Right renal pelvis (tissue), 4 donors: Measurements from ENCODE around the gene ZNF772. TPM values are rescaled to one million over a fixed set of nuclear protein-coding genes. Genes with fewer than 3 reads are reported as not detected.

Experiments
- DNase-seq, 4 donors: peaks; one replicate each; pipeline ENCODE4 v3.0.0-alpha.2; 2013; ENCODE audit warnings: low read depth in 4 of 4, low spot score in 3 of 4, missing footprints in 1 of 4
- polyA plus RNA-seq, 4 donors: library from polyadenylated mRNA; unstranded; fragments of 120-200 nt; gene quantifications; one replicate each; pipeline ENCODE4 v1.2.1, GENCODE V29; 2013; ENCODE audit not compliant: insufficient read length in 4 of 4

ZNF772 gene
- polyA plus RNA-seq, 4 donors: 18.6 to 25.4 (median 22.1) TPM

- DNase-seq: no peak
Measured at GRCh38 chr19:57436417-57436816, 40.9 kb downstream of the ZNF772 start.

- peak; percentile 95 to 98 (median 98) for DNase-seq
Measured at GRCh38 chr19:57435062-57435978, 42.0 kb downstream of the ZNF772 start, which contains the start of gene ZNF749. Gene ZNF749 (plus strand): TSS chr19:57435325. CDS start chr19:57435579, 254 bp downstream.

- peak in 1 of 4 donors; percentile 3 for DNase-seq
Measured at GRCh38 chr19:57434386-57435061, 42.8 kb downstream of the ZNF772 start.

- DNase-seq: no peak
Measured at GRCh38 chr19:57421037-57421436, 56.3 kb downstream of the ZNF772 start.

- no peak for DNase-seq
Measured at GRCh38 chr19:57419439-57419838, 57.9 kb downstream of the ZNF772 start.

Other genes with a start within 250 kb of the ZNF772 start
- gene AURKC, start 246.5 kb downstream of the ZNF772 start, polyA plus RNA-seq: 1 to 10 TPM; 1.3 to 5.1 (median 2.2) TPM
- gene ZNF805, start 236.9 kb downstream of the ZNF772 start, polyA plus RNA-seq: 1 to 10 TPM; 4.7 to 5.5 (median 5.1) TPM
- 1 to 10 TPM; 1.5 to 2.6 (median 2.6) TPM for gene ZNF460, start 197.1 kb downstream of the ZNF772 start, polyA plus RNA-seq
- gene ZNF543, start 157.1 kb downstream of the ZNF772 start, polyA plus RNA-seq: 1 to 10 TPM; 7.9 to 9.1 (median 8.6) TPM
- 10 to 100 TPM; 14.7 to 19.4 (median 18.2) TPM for gene ZNF304, start 126.3 kb downstream of the ZNF772 start, polyA plus RNA-seq
- gene TRAPPC2B, start 114.0 kb downstream of the ZNF772 start, polyA plus RNA-seq: 10 to 100 TPM; 16.5 to 18.9 (median 17.8) TPM
- 1 to 10 TPM; 4.5 to 6.9 (median 5.6) TPM for gene ZNF547, start 114.0 kb downstream of the ZNF772 start, polyA plus RNA-seq
- 10 to 100 TPM; 18.0 to 22.4 (median 21.1) TPM for gene ZNF548, start 87.7 kb downstream of the ZNF772 start, polyA plus RNA-seq
- 10 to 100 TPM in 3 of 4 donors, 1 to 10 TPM in 1; 9.6 to 13.7 (median 11.1) TPM for gene ZNF17, start 66.4 kb downstream of the ZNF772 start, polyA plus RNA-seq
- gene ZNF749, start 42.2 kb downstream of the ZNF772 start, polyA plus RNA-seq: 10 to 100 TPM; 10.1 to 15.8 (median 12.6) TPM
- 1 to 10 TPM; 2.5 to 4.2 (median 3.2) TPM for gene VN1R1, start 20.4 kb downstream of the ZNF772 start, polyA plus RNA-seq
- gene ZNF419, start 10.2 kb upstream of the ZNF772 start, polyA plus RNA-seq: 10 to 100 TPM; 17.4 to 24.3 (median 20.8) TPM
- gene ZNF773, start 22.4 kb upstream of the ZNF772 start, polyA plus RNA-seq: 10 to 100 TPM; 11.3 to 13.0 (median 11.6) TPM
- 10 to 100 TPM; 12.5 to 14.7 (median 13.5) TPM for gene ZNF549, start 49.8 kb upstream of the ZNF772 start, polyA plus RNA-seq
- 10 to 100 TPM; 20.6 to 25.9 (median 22.2) TPM for gene ZNF550, start 82.3 kb upstream of the ZNF772 start, polyA plus RNA-seq
- gene ZNF416, start 101.3 kb upstream of the ZNF772 start, polyA plus RNA-seq: 1 to 10 TPM; 7.8 to 9.8 (median 9.5) TPM
- 10 to 100 TPM; 16.3 to 21.1 (median 18.8) TPM for gene ZIK1, start 106.6 kb upstream of the ZNF772 start, polyA plus RNA-seq
- gene ZNF530, start 122.3 kb upstream of the ZNF772 start, polyA plus RNA-seq: 1 to 10 TPM; 4.3 to 5.3 (median 5.1) TPM
- 10 to 100 TPM; 25.6 to 28.3 (median 26.8) TPM for gene ZNF134, start 136.7 kb upstream of the ZNF772 start, polyA plus RNA-seq
- gene ZNF211, start 155.6 kb upstream of the ZNF772 start, polyA plus RNA-seq: 10 to 100 TPM; 26.8 to 49.0 (median 34.0) TPM
- under 1 TPM in 1 of 4 donors, not detected in 3; 0.05 TPM for gene ZSCAN4, start 191.4 kb upstream of the ZNF772 start, polyA plus RNA-seq
- 10 to 100 TPM; 12.6 to 16.3 (median 15.2) TPM for gene ZNF551, start 204.4 kb upstream of the ZNF772 start, polyA plus RNA-seq
- gene ZNF154, start 231.6 kb upstream of the ZNF772 start, polyA plus RNA-seq: 10 to 100 TPM; 24.8 to 30.9 (median 29.8) TPM